ENCODE results near the gene NBAS.

The NBAS gene

GRCh38 chr2:15181092-15181745 lies 379.9 kb downstream of the NBAS start:
- H3K27ac ChIP-seq (ENCODE audit: insufficient read depth, low read length, poor library complexity, severe bottlenecking): no peak overlapping the region
- H3K27me3 ChIP-seq (replicated peaks; ENCODE audit: control insufficient read depth, insufficient read depth, low read length, poor library complexity, severe bottlenecking): no peaks in the 10 kb centered on the region
- H3K4me3 ChIP-seq (ENCODE audit: insufficient read depth, low read depth, low read length, poor library complexity, severe bottlenecking): no peak overlapping the region
- peaks cover 9% of the 10 kb centered on the region for H3K4me1 ChIP-seq (ENCODE audit: control insufficient read depth, insufficient read depth, low read length, poor library complexity, severe bottlenecking)
- peaks cover 5% of the 10 kb centered on the region for H3K36me3 ChIP-seq (ENCODE audit: control insufficient read depth, insufficient read depth, low read length)
- H3K9me3 ChIP-seq (ENCODE audit: control insufficient read depth, low read length): no peaks in the 10 kb centered on the region
- no peak for DNase-seq

- H3K4me1 ChIP-seq (ENCODE audit: control insufficient read depth, insufficient read depth, low read length, poor library complexity, severe bottlenecking): peaks cover 9% of the 10 kb centered on the region
- peaks cover 5% of the 10 kb centered on the region for H3K36me3 ChIP-seq (ENCODE audit: control insufficient read depth, insufficient read depth, low read length)
- no peak for DNase-seq
- no peaks in the 10 kb centered on the region for H3K9me3 ChIP-seq (ENCODE audit: control insufficient read depth, low read length)
- H3K4me3 ChIP-seq (ENCODE audit: insufficient read depth, low read depth, low read length, poor library complexity, severe bottlenecking): no peak overlapping the region
- no peak overlapping the region for H3K27ac ChIP-seq (ENCODE audit: insufficient read depth, low read length, poor library complexity, severe bottlenecking)
- H3K27me3 ChIP-seq (replicated peaks; ENCODE audit: control insufficient read depth, insufficient read depth, low read length, poor library complexity, severe bottlenecking): no peaks in the 10 kb centered on the region
These were observed 380.8 kb downstream of the NBAS start for GRCh38 chr2:15180379-15180778.

GRCh38 chr2:15178946-15179345 lies 382.2 kb downstream of the NBAS start:
- no peaks in the 10 kb centered on the region for H3K27me3 ChIP-seq (replicated peaks; ENCODE audit: control insufficient read depth, insufficient read depth, low read length, poor library complexity, severe bottlenecking)

GRCh38 chr2:15177103-15177502 lies 384.0 kb downstream of the NBAS start:
- DNase-seq: peak; percentile 13 to 41 (median 34)
- Histone ChIP-seq H3K36me3 (ENCODE audit: control insufficient read depth, insufficient read depth, low read length) (no peaks in the 10 kb centered on the region), H3K4me3 (ENCODE audit: insufficient read depth, low read depth, low read length, poor library complexity, severe bottlenecking) (no peak overlapping the region), H3K9me3 (ENCODE audit: control insufficient read depth, low read length) (no peaks in the 10 kb centered on the region), H3K27me3 (replicated peaks; ENCODE audit: control insufficient read depth, insufficient read depth, low read length, poor library complexity, severe bottlenecking) (no peaks in the 10 kb centered on the region), H3K4me1 (ENCODE audit: control insufficient read depth, insufficient read depth, low read length, poor library complexity, severe bottlenecking) (peaks cover 9% of the 10 kb centered on the region), H3K27ac (ENCODE audit: insufficient read depth, low read length, poor library complexity, severe bottlenecking) (no peak overlapping the region)

More at GRCh38 chr2:15178946-15179345, 382.2 kb downstream of the NBAS start:
- Histone ChIP-seq H3K4me3 (ENCODE audit: insufficient read depth, low read depth, low read length, poor library complexity, severe bottlenecking) (no peak overlapping the region), H3K9me3 (ENCODE audit: control insufficient read depth, low read length) (no peaks in the 10 kb centered on the region), H3K36me3 (ENCODE audit: control insufficient read depth, insufficient read depth, low read length) (no peaks in the 10 kb centered on the region), H3K4me1 (ENCODE audit: control insufficient read depth, insufficient read depth, low read length, poor library complexity, severe bottlenecking) (peaks cover 9% of the 10 kb centered on the region), H3K27ac (ENCODE audit: insufficient read depth, low read length, poor library complexity, severe bottlenecking) (no peak overlapping the region)
- no peak for DNase-seq

GRCh38 chr2:15176604-15177003 lies 384.5 kb downstream of the NBAS start:
- no peak for DNase-seq
- no peak overlapping the region for H3K4me3 ChIP-seq (ENCODE audit: insufficient read depth, low read depth, low read length, poor library complexity, severe bottlenecking)
- no peak overlapping the region for H3K27ac ChIP-seq (ENCODE audit: insufficient read depth, low read length, poor library complexity, severe bottlenecking)
- no peaks in the 10 kb centered on the region for H3K9me3 ChIP-seq (ENCODE audit: control insufficient read depth, low read length)
- peaks cover 1% of the 10 kb centered on the region for H3K36me3 ChIP-seq (ENCODE audit: control insufficient read depth, insufficient read depth, low read length)
- H3K27me3 ChIP-seq (replicated peaks; ENCODE audit: control insufficient read depth, insufficient read depth, low read length, poor library complexity, severe bottlenecking): no peaks in the 10 kb centered on the region
- peaks cover 9% of the 10 kb centered on the region for H3K4me1 ChIP-seq (ENCODE audit: control insufficient read depth, insufficient read depth, low read length, poor library complexity, severe bottlenecking)

DNA sequence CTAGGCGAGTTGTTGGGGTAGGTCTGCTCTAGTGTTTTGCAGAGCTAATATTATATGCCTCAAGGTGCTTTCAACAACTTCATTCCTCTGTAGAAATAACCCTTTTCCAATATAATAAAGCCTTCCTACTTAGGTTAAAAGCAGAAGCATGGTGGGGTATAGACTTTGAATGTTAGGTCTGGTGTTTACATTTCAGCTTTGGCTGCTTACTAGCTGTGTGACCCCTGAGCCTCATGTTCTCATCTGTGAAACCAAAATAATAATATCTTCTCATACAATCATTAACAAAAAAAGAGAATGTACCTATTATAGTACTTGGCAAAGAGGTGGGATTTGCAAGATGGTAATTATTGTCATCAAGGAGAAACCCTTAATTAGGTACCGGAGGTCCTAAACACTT lies 386.6 kb downstream of the NBAS start:
- Histone ChIP-seq H3K36me3 (ENCODE audit: control insufficient read depth, insufficient read depth, low read length) (peaks cover 4% of the 10 kb centered on the region), H3K9me3 (ENCODE audit: control insufficient read depth, low read length) (no peaks in the 10 kb centered on the region), H3K27me3 (replicated peaks; ENCODE audit: control insufficient read depth, insufficient read depth, low read length, poor library complexity, severe bottlenecking) (no peaks in the 10 kb centered on the region), H3K4me3 (ENCODE audit: insufficient read depth, low read depth, low read length, poor library complexity, severe bottlenecking) (no peak overlapping the region), H3K4me1 (ENCODE audit: control insufficient read depth, insufficient read depth, low read length, poor library complexity, severe bottlenecking) (peaks cover 9% of the 10 kb centered on the region), H3K27ac (ENCODE audit: insufficient read depth, low read length, poor library complexity, severe bottlenecking) (no peak overlapping the region)
- no peak for DNase-seq

DNA sequence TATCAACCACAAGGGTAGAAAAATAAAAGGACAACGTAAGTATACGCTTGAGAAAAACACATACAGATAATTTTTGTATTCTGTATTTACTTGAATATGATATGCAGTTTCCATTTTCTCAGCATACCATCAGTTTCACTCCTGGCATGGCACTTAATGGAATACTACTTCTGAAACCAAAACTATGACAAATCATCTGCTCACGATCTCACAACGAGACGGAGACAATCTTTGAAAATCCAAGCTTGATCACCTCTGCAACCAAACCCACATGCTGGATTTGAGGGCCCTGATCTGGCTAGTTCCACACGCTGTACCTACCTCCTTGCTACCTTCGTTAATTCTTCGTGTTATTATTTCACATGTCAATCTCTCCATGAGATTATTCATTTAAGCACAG lies 387.6 kb downstream of the NBAS start:
- H3K27ac ChIP-seq (ENCODE audit: insufficient read depth, low read length, poor library complexity, severe bottlenecking): no peak overlapping the region
- peaks cover 4% of the 10 kb centered on the region for H3K36me3 ChIP-seq (ENCODE audit: control insufficient read depth, insufficient read depth, low read length)
- H3K9me3 ChIP-seq (ENCODE audit: control insufficient read depth, low read length): no peaks in the 10 kb centered on the region
- no peaks in the 10 kb centered on the region for H3K27me3 ChIP-seq (replicated peaks; ENCODE audit: control insufficient read depth, insufficient read depth, low read length, poor library complexity, severe bottlenecking)
- peaks cover 6% of the 10 kb centered on the region for H3K4me1 ChIP-seq (ENCODE audit: control insufficient read depth, insufficient read depth, low read length, poor library complexity, severe bottlenecking)
- H3K4me3 ChIP-seq (ENCODE audit: insufficient read depth, low read depth, low read length, poor library complexity, severe bottlenecking): no peak overlapping the region
- DNase-seq: no peak

- no peaks in the 10 kb centered on the region for H3K9me3 ChIP-seq (ENCODE audit: control insufficient read depth, low read length)
- no peaks in the 10 kb centered on the region for H3K27me3 ChIP-seq (replicated peaks; ENCODE audit: control insufficient read depth, insufficient read depth, low read length, poor library complexity, severe bottlenecking)
These were observed 388.3 kb downstream of the NBAS start for GRCh38 chr2:15172825-15173224.

GRCh38 chr2:15170070-15170775 lies 390.9 kb downstream of the NBAS start:
- Histone ChIP-seq H3K9me3 (ENCODE audit: control insufficient read depth, low read length) (no peaks in the 10 kb centered on the region), H3K4me1 (ENCODE audit: control insufficient read depth, insufficient read depth, low read length, poor library complexity, severe bottlenecking) (no peaks in the 10 kb centered on the region), H3K36me3 (ENCODE audit: control insufficient read depth, insufficient read depth, low read length) (peaks cover 4% of the 10 kb centered on the region), H3K4me3 (ENCODE audit: insufficient read depth, low read depth, low read length, poor library complexity, severe bottlenecking) (no peak overlapping the region), H3K27me3 (replicated peaks; ENCODE audit: control insufficient read depth, insufficient read depth, low read length, poor library complexity, severe bottlenecking) (no peaks in the 10 kb centered on the region), H3K27ac (ENCODE audit: insufficient read depth, low read length, poor library complexity, severe bottlenecking) (no peak overlapping the region)
- no peak for DNase-seq

More at GRCh38 chr2:15172825-15173224, 388.3 kb downstream of the NBAS start:
- Histone ChIP-seq H3K27ac (ENCODE audit: insufficient read depth, low read length, poor library complexity, severe bottlenecking) (no peak overlapping the region), H3K4me3 (ENCODE audit: insufficient read depth, low read depth, low read length, poor library complexity, severe bottlenecking) (no peak overlapping the region), H3K4me1 (ENCODE audit: control insufficient read depth, insufficient read depth, low read length, poor library complexity, severe bottlenecking) (peaks cover 6% of the 10 kb centered on the region), H3K36me3 (ENCODE audit: control insufficient read depth, insufficient read depth, low read length) (peaks cover 4% of the 10 kb centered on the region)
- DNase-seq: no peak

DNA sequence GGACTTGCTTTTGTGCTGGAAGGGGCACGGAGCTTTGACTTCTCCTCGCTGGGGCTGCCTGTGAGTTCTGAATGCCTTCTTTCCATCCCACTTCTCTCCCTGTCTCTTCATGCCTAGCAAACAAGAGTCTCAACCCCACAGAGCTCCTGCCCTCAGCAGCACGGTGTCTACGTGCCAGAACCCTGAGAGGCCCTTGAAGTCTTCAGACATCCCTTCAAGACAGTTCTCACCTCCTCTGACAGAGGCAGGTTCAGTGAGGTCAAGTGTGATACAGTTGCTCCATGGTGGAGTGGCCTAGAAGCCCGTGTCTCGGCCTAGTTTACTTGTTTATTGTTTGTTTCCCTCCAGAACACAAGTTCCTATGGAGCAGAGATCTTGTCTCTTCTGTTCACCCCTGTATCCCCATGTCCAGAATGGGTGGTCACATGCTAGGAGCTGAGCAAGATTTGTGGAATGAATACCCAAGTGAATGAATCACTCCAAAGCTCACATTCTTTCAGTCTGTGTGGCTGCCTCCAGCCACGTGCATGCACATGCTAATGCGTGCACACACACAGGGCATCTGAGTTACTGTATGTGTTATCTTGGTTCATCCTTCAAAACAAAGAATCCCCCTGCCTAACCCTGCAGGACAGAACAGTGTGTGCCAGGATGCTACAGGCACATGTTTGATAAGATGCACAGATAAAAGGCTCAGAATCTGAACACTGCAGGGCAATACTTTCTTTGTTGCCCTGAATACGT lies 391.6 kb downstream of the NBAS start:
- H3K27ac ChIP-seq (ENCODE audit: insufficient read depth, low read length, poor library complexity, severe bottlenecking): no peak overlapping the region
- H3K4me3 ChIP-seq (ENCODE audit: insufficient read depth, low read depth, low read length, poor library complexity, severe bottlenecking): no peak overlapping the region
- DNase-seq: no peak
- no peaks in the 10 kb centered on the region for H3K4me1 ChIP-seq (ENCODE audit: control insufficient read depth, insufficient read depth, low read length, poor library complexity, severe bottlenecking)
- no peaks in the 10 kb centered on the region for H3K27me3 ChIP-seq (replicated peaks; ENCODE audit: control insufficient read depth, insufficient read depth, low read length, poor library complexity, severe bottlenecking)
- no peaks in the 10 kb centered on the region for H3K9me3 ChIP-seq (ENCODE audit: control insufficient read depth, low read length)
- H3K36me3 ChIP-seq (ENCODE audit: control insufficient read depth, insufficient read depth, low read length): peaks cover 4% of the 10 kb centered on the region
